Lung (tissue), 12 donors: ENCODE results near the gene CLSTN2. TPM values are rescaled to one million over a fixed set of nuclear protein-coding genes. Genes with fewer than 3 reads are reported as not detected.

Experiments used
- ATAC-seq: fragments of 200-7000 bp; cut with Tn5 transposase; one replicate; pipeline ENCODE4 v1.9.1; 2020; ENCODE audit warnings: moderate number of reproducible peaks; ENCODE audit not compliant: insufficient read depth, low FRiP score
- DNase-seq, 3 donors: peaks; one replicate each; pipeline ENCODE4 v3.0.0-alpha.2; 2013 to 2017
- H3K27ac ChIP-seq, 2 donors: one replicate each; pipeline ENCODE4 v1.5.1; 2013; ENCODE audit warnings: mild to moderate bottlenecking in 2 of 2, moderate library complexity in 2 of 2, control low read depth in 1 of 2, inconsistent platforms in 1 of 2, low read depth in 1 of 2, low read length in 1 of 2
- H3K27me3 ChIP-seq, 3 donors: one replicate each; pipeline ENCODE4 v1.5.1; 2013; ENCODE audit warnings: low read length in 2 of 3; ENCODE audit not compliant: control insufficient read depth in 3 of 3, insufficient read depth in 3 of 3
- H3K36me3 ChIP-seq, 4 donors: one replicate each; pipeline ENCODE4 v1.5.1; 2013; ENCODE audit warnings: low read length in 4 of 4, mild to moderate bottlenecking in 1 of 4, moderate library complexity in 1 of 4; ENCODE audit not compliant: control insufficient read depth in 4 of 4, insufficient read depth in 4 of 4
- H3K4me1 ChIP-seq, 5 donors: one replicate each; pipeline ENCODE4 v1.5.1; 2013; ENCODE audit warnings: low read length in 5 of 5, mild to moderate bottlenecking in 2 of 5, moderate library complexity in 1 of 5; ENCODE audit not compliant: control insufficient read depth in 5 of 5, insufficient read depth in 5 of 5
- H3K4me3 ChIP-seq: one replicate; pipeline ENCODE4 v1.5.1; 2013; ENCODE audit warnings: mild to moderate bottlenecking, control low read depth, moderate library complexity
- H3K9ac ChIP-seq, 2 donors: one replicate each; pipeline ENCODE4 v1.5.1; 2013; ENCODE audit warnings: low read length in 2 of 2, control low read depth in 1 of 2; ENCODE audit not compliant: insufficient read depth in 1 of 2
- H3K9me3 ChIP-seq, 4 donors: one replicate each; pipeline ENCODE4 v1.5.1; 2013; ENCODE audit warnings: low read length in 3 of 4, mild to moderate bottlenecking in 1 of 4, moderate library complexity in 1 of 4; ENCODE audit not compliant: control insufficient read depth in 4 of 4, insufficient read depth in 3 of 4
- WGBS, 2 donors: extraction: QIAGEN DNeasy Blood & Tissue Kit; methylation state at CpG; one replicate each; pipeline ENCODE4 v1.1.7; 2013; 5-methylcytosine and 5-hydroxymethylcytosine counted together
- polyA plus RNA-seq, 2 donors: library from polyadenylated mRNA; stranded (reverse); fragments of 200-250 nt; gene quantifications; one replicate each; pipeline ENCODE4 v1.2.1, GENCODE V29; 2013
- total RNA-seq, 2 donors: library from RNA; depleted of rRNA in 1 of 2; stranded (reverse); fragments of >200 nt in 1 of 2; gene quantifications; one replicate each; pipeline ENCODE4 v1.2.1, GENCODE V29; 2014 to 2021
- TF ChIP-seq, protein P1 (sequence below): IDR thresholded peaks from 2 replicates; pipeline ENCODE4 v1.5.1; 2012; ENCODE audit warnings: mild to moderate bottlenecking; ENCODE audit errors: control extremely low read depth, extremely low read depth
- donor health status: control.
- donor health status: control.
- donor health status: Bipolar disorder and iron deficiency.
- donor health status: healthy.
- donor health status: DM: yes; HTN: yes; CAD: no.

Gene CLSTN2
- total and polyA plus RNA-seq, 4 donors = 0.07 to 2.4 (median 1.3) TPM

DNA sequence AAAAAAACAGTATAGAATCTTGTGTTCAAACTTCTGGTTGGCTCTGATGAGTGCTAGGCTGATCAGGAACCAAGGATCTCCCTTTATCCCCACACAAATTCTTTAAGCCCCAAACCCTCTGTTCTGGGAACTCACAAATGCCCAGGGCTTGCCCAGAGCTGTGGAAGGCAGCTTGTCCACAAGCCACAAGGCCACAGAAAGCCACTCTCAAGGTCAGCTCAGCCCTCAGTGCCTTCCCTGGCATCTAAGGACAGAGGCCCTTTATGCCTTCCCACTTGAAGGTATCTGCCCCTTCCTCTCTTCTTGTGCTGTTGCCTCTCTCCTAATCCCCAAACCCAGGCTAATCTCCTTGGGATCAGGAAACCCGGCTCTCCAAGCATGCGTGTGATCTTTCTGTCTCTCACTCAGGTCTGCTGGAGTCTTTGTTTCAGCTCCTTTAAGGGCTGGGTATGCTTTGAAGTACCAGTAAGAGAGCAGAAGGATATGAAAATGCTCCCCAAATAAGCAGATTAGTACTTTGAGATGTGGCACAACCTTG, 597.9 kb downstream of the CLSTN2 start:
- H3K9ac ChIP-seq = no peak overlapping the region
- TF ChIP-seq, protein P1, sequence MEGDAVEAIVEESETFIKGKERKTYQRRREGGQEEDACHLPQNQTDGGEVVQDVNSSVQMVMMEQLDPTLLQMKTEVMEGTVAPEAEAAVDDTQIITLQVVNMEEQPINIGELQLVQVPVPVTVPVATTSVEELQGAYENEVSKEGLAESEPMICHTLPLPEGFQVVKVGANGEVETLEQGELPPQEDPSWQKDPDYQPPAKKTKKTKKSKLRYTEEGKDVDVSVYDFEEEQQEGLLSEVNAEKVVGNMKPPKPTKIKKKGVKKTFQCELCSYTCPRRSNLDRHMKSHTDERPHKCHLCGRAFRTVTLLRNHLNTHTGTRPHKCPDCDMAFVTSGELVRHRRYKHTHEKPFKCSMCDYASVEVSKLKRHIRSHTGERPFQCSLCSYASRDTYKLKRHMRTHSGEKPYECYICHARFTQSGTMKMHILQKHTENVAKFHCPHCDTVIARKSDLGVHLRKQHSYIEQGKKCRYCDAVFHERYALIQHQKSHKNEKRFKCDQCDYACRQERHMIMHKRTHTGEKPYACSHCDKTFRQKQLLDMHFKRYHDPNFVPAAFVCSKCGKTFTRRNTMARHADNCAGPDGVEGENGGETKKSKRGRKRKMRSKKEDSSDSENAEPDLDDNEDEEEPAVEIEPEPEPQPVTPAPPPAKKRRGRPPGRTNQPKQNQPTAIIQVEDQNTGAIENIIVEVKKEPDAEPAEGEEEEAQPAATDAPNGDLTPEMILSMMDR = no peak
- DNase-seq (no peak), ATAC-seq (no peak)
- H3K27me3 ChIP-seq = no peaks in the 10 kb centered on the region
- H3K9me3 ChIP-seq = peaks cover 0 to 5% (median 0%) of the 10 kb centered on the region in 4 donors
- H3K4me3 ChIP-seq = no peak overlapping the region
- no peak overlapping the region for H3K27ac ChIP-seq
- 45 to 68% methylated on average over 2 of the region's 2 CpGs for WGBS, 2 donors
- H3K4me1 ChIP-seq = peaks cover 0 to 11% (median 0%) of the 10 kb centered on the region in 5 donors
- no peaks in the 10 kb centered on the region for H3K36me3 ChIP-seq

DNA sequence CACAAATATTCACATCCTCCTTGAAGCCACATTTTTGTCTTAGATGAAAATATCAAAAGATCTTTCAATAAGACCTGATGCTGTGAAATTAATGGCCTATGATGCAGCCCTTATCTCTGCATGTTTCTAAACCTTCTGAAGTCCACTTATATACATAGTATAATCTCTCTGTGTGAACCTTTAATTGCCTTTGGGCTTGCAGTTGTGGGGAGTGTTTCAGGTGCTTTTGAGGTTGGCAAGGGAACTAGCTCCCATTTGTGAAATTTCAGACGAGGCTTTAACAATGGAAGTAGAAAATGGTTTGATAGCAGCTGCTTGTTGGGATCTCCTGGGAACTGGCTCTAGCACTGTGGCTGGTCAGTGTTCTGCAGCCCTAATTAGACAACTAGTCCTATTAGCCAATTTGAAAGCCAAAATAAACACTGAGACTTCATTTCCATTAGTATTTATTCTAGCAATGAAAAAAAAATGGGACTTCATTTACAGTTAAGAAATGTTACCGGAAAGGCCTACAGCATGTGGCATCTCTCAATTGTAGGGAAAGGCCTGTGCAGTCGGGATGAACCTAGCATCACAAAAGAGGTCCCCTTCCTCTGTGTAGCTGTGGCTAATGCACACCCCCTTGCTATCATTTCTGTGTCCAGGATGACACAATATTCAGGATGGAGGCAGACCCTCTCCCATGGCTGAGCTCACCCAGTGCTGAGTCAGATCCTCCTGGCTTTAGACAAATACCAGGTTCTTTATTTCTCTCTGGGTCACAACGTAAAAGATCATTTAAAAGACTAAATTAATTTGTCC, 602.1 kb downstream of the CLSTN2 start:
- 73 to 78% methylated on average over 4 of the region's 4 CpGs for WGBS, 2 donors
- TF ChIP-seq, protein P1 = no peak
- Histone ChIP-seq H3K27ac (no peak overlapping the region), H3K4me1 (no peaks in the 10 kb centered on the region), H3K27me3 (no peaks in the 10 kb centered on the region), H3K4me3 (no peak overlapping the region), H3K9ac (no peak overlapping the region), H3K9me3 (peaks cover 0 to 7% (median 0%) of the 10 kb centered on the region in 4 donors), H3K36me3 (no peaks in the 10 kb centered on the region)
- ATAC-seq (no peak), DNase-seq (no peak)

DNA sequence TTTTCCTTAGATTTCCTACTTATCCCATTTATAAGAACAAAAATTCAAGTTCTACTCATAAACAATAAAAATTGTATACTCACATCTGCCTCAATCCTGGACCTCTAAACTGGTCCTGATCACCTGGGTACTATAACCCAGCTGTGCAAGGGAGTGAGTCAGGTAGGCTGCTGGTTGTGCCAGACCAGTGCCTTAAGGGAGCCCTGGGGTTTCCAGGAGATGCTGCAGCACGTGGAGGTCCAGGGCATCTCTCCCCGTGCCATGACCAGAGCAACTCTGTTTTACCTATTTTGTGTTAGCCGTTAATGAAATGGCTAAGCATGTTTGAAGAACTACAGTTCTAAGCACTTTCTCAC, 602.7 kb downstream of the CLSTN2 start:
- H3K9me3 ChIP-seq = peaks cover 0 to 7% (median 0%) of the 10 kb centered on the region in 4 donors
- H3K27ac ChIP-seq = no peak overlapping the region
- DNase-seq (no peak), ATAC-seq (no peak)
- 87% methylated on average over 3 of the region's 3 CpGs for WGBS, 2 donors
- H3K9ac ChIP-seq = no peak overlapping the region
- H3K36me3 ChIP-seq = no peaks in the 10 kb centered on the region
- H3K4me3 ChIP-seq = no peak overlapping the region
- TF ChIP-seq, protein P1 = no peak
- H3K27me3 ChIP-seq = no peaks in the 10 kb centered on the region
- no peaks in the 10 kb centered on the region for H3K4me1 ChIP-seq
